Left cardiac atrium (tissue), 4 donors: ENCODE data around the gene CAPN5. TPM values are rescaled to one million over a fixed set of nuclear protein-coding genes. Genes with fewer than 3 reads are reported as not detected.
A peak's percentile ranks its signal among the peaks of the same experiment; 100 is the strongest.

Source experiments
- ATAC-seq, 2 donors: fragments of 200-7000 bp; cut with Tn5 transposase; one replicate each; pipeline ENCODE4 v1.9.1; 2020; ENCODE audit warnings: mild to moderate bottlenecking in 2 of 2, moderate library complexity in 2 of 2
- DNase-seq: peaks from one replicate; pipeline ENCODE4 v3.0.0-alpha.2; 2020
- intact Hi-C, 2 donors: fragments of 100-400 bp; cut with DNase I; formaldehyde crosslinking; loops; one replicate each; pipeline versions ENCODE4 v1.14.1 to v1.15.1; 2022 to 2023
- total RNA-seq, 2 donors: library from RNA; stranded (reverse); fragmentation: NEBNext Ultra II Directional; extraction: Animal tissue kit (Norgen Biotek cat#: 25700); gene quantifications; one replicate each; pipeline ENCODE4 v1.2.1, GENCODE V29; 2021
- donor health status: DM: no; HTN: yes; CAD: no.
- donor health status: DM: no; HTN: yes; CAD: no; lungs with severe emphysema.
- donor health status: DM: yes; HTN: yes; CAD: no.
- donor health status: Dilated cardiomyopathy.

Gene CAPN5
- total RNA-seq, 2 donors from 2014 or later, result 5.6 to 5.9 TPM

GRCh38 chr11:77122576-77123212 is 55.9 kb downstream of the CAPN5 start:
- intact Hi-C loops, result no loop called here
- ATAC-seq, result no peak
- DNase-seq, result no peak

DNA sequence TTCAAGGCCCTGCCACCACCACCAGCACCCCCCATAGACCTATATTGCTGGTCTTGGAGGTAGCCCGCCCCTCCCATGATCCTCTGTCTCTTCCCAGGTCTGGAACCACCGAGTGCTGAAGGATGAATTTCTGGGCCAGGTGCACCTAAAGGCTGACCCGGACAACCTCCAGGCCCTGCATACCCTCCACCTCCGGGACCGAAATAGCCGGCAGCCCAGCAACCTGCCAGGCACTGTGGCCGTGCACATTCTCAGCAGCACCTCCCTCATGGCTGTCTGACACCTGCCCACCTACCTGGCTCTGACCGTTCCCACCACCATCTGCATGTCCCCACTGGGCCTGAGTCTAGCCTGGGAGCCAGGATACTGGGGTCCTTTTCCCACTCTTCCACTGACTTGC is 56.8 kb downstream of the CAPN5 start:
- no peak for DNase-seq
- no peak for ATAC-seq
- intact Hi-C loops, result no loop called here

DNA sequence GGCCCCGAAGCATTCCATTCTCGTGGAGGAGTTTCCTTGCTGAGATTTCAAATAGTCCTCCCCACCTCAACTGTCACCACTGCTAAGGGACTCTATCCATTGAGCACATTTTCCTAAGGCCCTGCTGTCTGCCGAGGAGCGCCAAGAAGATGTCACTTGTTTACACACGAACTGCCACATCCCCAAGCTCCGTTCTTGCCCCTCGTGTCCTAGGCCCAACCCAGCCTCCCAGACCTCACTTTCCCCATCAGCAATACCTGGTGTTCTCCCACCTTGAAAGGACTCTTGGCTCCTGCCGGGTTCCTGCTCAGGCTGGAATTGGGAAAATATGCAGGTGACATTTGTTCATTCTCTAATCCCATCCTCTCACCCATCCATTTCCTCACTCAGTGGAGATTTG is 57.3 kb downstream of the CAPN5 start:
- ATAC-seq (no peak), DNase-seq (no peak)
- intact Hi-C loops, result no loop called here

DNA sequence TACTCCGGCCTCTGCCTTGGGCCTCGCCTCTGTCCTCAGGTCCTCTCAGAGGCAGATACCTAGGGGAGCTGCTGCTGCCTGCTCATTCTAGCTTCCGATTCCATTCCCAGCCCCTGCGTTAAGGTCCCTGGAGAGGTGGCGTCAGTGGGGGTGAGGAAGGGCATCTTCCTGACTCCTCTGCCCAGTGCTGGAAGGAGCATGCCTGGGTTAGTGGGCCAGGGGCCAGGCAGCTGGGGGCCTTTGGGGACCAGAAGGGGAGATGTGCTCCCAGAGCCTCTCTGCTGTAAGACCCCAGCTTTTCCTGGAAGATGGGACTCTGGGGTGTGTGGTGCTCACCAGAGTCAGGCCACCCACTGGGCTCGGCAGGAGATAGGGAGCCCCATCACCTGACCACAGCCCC is 57.7 kb downstream of the CAPN5 start:
- ATAC-seq (no peak), DNase-seq (no peak)
- intact Hi-C loops, result no loop called here

DNA sequence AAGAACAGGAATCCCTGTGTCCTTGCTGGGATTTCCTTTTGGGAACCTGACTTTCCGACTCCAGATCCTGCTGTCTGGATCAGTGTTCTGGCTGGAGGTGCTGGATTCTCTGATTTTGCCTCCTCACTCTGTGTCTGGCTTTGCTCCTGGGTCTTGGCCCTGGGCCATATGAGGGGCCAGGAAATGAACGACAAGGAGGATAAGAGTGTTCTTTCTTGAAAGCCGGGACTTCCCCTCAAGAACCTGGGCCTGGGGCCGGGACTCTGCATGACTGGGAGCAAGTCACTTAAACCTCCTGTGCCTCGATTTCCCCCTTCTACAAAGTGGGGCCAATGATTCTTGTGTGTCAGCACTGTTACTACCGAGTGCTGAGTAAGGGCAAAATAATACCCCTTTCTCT is 58.4 kb downstream of the CAPN5 start:
- intact Hi-C loops, result loop anchor here (5.0 kb wide), 2 partner anchors 62 to 422 kb away; no protein-coding TSS in a partner anchor
- ATAC-seq, result no peak
- no peak for DNase-seq

DNA sequence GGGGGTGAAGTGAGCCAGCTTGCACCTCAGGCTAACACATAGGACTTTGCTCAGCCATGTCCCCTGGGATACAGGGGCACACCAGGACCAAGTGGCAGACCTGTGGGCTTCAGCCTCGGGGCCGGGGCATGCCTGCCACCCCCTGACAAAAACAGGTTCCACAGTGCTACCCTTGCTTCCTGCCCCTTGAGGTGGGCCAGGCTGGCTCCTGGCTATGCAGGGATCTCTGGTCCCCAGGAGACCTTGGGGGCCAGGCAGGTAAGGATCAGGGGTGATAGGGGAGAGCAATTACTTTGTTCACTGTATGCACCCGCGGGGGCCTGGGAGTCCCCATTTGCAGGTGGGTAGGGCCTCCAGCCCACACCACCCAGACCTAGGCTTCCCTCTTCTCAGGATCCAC is 58.9 kb downstream of the CAPN5 start:
- no peak for ATAC-seq
- DNase-seq, result no peak
- intact Hi-C loops, result loop anchor here (5.0 kb wide), 2 partner anchors 62 to 422 kb away; no protein-coding TSS in a partner anchor

- ATAC-seq, result no peak
- intact Hi-C loops, result loop anchor here (5.0 kb wide), 2 partner anchors 61 to 421 kb away; no protein-coding TSS in a partner anchor
- no peak for DNase-seq
Measured at GRCh38 chr11:77126156-77126775, 59.5 kb downstream of the CAPN5 start.

GRCh38 chr11:77126861-77127234 is 60.1 kb downstream of the CAPN5 start:
- no peak for DNase-seq
- intact Hi-C loops, result loop anchor here (5.0 kb wide), 2 partner anchors 60 to 420 kb away; no protein-coding TSS in a partner anchor
- peak in 1 of 2 donors; percentile 14 for ATAC-seq

- peak; percentile 58 for DNase-seq
- peak; percentile 65 to 75 for ATAC-seq
- intact Hi-C loops, result loop anchor here (5.0 kb wide), 2 partner anchors 60 to 420 kb away; no protein-coding TSS in a partner anchor
Measured at GRCh38 chr11:77127235-77127911, 60.6 kb downstream of the CAPN5 start.

DNA sequence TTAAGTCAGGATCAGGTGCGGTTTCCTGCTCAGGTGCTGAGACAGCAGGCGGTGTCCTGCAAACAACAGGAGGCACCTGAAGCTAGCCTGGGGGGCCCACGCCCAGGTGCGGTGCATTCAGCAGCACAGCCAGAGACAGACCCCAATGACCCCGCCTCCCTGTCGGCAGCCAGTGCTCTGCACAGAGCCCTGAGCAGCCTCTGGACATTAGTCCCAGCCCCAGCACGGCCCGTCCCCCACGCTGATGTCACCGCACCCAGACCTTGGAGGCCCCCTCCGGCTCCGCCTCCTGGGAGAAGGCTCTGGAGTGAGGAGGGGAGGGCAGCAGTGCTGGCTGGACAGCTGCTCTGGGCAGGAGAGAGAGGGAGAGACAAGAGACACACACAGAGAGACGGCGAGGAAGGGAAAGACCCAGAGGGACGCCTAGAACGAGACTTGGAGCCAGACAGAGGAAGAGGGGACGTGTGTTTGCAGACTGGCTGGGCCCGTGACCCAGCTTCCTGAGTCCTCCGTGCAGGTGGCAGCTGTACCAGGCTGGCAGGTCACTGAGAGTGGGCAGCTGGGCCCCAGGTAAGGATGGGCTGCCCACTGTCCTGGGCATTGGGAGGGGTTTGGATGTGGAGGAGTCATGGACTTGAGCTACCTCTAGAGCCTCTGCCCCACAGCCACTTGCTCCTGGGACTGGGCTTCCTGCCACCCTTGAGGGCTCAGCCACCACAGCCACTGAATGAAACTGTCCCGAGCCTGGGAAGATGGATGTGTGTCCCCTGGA is 61.3 kb downstream of the CAPN5 start, which contains the start of gene MYO7A:
Gene MYO7A, plus strand, starts transcription at position 327 of the 772 bp plus-strand sequence. CDS start 2,389 bp downstream, outside the sequence.
- ATAC-seq (peak; percentile 68 to 70), DNase-seq (peak; percentile 60)
- intact Hi-C loops, result loop anchor here (2.0 to 5.0 kb wide), 3 partner anchors 59 to 419 kb away; no protein-coding TSS in a partner anchor

- intact Hi-C loops, result loop anchor here (2.0 to 5.0 kb wide), 3 partner anchors 58 to 418 kb away; no protein-coding TSS in a partner anchor
- no peak for DNase-seq
- ATAC-seq, result no peak
Measured at GRCh38 chr11:77129069-77129841, 62.5 kb downstream of the CAPN5 start.

DNA sequence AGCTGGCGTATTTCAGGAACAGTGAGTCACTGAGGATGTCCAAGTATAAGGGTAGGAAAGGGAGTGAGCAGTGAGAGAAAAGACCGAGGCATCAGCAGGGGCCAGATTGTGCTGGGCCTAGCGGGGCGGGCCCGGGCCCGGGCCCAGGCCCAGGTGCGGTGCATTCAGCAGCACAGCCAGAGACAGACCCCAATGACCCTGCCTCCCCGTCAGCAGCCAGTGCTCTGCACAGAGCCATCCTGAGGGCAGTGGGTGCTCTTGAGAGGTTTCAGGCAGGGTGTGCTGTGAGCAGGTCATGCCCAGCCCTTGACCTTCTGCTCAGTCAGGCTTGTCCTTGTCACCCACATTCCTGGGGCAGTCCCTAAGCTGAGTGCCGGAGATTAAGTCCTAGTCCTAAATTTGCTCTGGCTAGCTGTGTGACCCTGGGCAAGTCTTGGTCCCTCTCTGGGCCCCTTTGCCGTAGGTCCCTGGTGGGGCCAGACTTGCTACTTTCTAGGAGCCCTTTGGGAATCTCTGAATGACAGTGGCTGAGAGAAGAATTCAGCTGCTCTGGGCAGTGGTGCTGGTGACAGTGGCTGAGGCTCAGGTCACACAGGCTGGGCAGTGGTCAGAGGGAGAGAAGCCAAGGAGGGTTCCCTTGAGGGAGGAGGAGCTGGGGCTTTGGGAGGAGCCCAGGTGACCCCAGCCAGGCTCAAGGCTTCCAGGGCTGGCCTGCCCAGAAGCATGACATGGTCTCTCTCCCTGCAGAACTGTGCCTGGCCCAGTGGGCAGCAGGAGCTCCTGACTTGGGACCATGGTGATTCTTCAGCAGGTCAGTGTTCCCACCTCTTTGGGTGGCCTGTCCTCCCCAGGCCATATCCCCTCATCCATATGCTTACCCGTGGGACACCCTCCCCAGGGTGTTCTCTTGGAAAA is 63.3 kb downstream of the CAPN5 start:
- ATAC-seq (no peak), DNase-seq (no peak)
- intact Hi-C loops, result loop anchor here (2.0 to 5.0 kb wide), 3 partner anchors 57 to 417 kb away; no protein-coding TSS in a partner anchor

GRCh38 chr11:77130763-77131513 is 64.2 kb downstream of the CAPN5 start:
- DNase-seq, result peak; percentile 44
- intact Hi-C loops, result no loop called here
- peak; percentile 30 to 60 for ATAC-seq

DNA sequence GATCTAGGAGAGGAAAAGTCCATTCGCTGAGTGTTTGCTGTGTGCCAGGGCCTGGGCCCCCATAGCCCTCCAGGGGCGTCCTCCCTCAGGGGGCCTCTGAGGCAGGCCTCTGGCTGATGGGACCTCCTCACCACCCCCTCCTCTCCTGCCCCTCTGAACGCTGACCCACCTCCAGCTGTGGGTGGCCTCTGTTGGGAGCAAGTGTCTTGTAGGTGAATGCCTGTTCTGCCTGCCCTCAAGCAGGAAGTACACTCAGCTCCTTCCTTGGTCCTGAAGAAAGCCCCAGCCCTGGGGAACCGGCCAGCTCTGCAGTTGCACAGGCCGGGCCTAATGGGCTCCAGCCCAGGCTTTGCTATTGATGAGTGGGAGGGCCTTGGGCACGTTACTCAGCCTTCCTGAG is 64.8 kb downstream of the CAPN5 start:
- intact Hi-C loops, result no loop called here
- DNase-seq (no peak), ATAC-seq (no peak)

DNA sequence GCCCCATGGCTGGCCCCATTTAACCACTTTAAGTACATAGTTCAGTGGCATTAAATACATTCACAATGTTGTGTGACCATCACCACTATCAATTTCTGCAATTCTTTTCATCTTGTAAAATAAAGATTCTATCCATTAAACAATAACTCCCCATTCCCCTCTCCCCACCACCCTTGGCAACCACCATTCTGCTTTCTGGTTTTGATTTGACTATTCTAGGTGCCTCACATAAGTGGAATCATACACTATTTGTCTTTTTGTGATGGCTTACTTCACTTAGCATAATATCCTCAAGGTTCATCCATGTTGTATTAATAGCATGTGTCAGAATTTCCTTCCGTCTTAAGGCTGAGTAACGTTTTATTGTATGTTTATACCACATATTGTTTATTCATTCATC is 68.3 kb downstream of the CAPN5 start:
- ATAC-seq (no peak), DNase-seq (no peak)
- intact Hi-C loops, result no loop called here

GRCh38 chr11:77136074-77136473 is 69.3 kb downstream of the CAPN5 start:
- ATAC-seq, result no peak
- intact Hi-C loops, result no loop called here
- no peak for DNase-seq
